Natural killer cell (primary cell): Measurements from ENCODE around the gene FRRS1L. TPM values are rescaled to one million over a fixed set of nuclear protein-coding genes. Genes with fewer than 3 reads are reported as not detected.

ENCODE experiments used
- ATAC-seq, 3 donors: fragments of 150-1000 bp in 2 of 3; fragments of 200-7000 bp in 1 of 3; cut with Tn5 transposase; 1 replicate in 1 of 3; 2 replicates in 2 of 3; pipeline ENCODE4 v1.10.0; 2021; ENCODE audit warnings: mild to moderate bottlenecking in 2 of 3, moderate library complexity in 2 of 3
- DNase-seq, 2 donors: peaks; one replicate each; pipeline versions ENCODE4 v3.0.0 to v3.0.0-alpha.2; 2013 to 2021; ENCODE audit warnings: mixed read lengths in 1 of 2
- H3K27ac ChIP-seq: one replicate; pipeline ENCODE4 v1.5.1; 2013; ENCODE audit warnings: mild to moderate bottlenecking, low read length
- H3K27me3 ChIP-seq: one replicate; pipeline ENCODE4 v1.6.1; 2013; ENCODE audit warnings: low read length; ENCODE audit not compliant: control insufficient read depth, insufficient read depth
- H3K36me3 ChIP-seq: one replicate; pipeline ENCODE4 v1.6.1; 2013; ENCODE audit warnings: low read length; ENCODE audit not compliant: control insufficient read depth, insufficient read depth
- H3K4me1 ChIP-seq: one replicate; pipeline ENCODE4 v1.6.1; 2013; ENCODE audit warnings: low read length; ENCODE audit not compliant: control insufficient read depth, insufficient read depth
- H3K4me3 ChIP-seq: one replicate; pipeline ENCODE4 v1.5.1; 2013; ENCODE audit warnings: low read length
- H3K9me3 ChIP-seq: one replicate; pipeline ENCODE4 v1.6.1; 2013; ENCODE audit warnings: low read length; ENCODE audit not compliant: control insufficient read depth, insufficient read depth
- H3K27ac Mint-ChIP-seq, 2 donors: one replicate each; pipeline ENCODE4 v1.8.0; 2022; ENCODE audit warnings: mild to moderate bottlenecking in 2 of 2, mixed read lengths in 2 of 2, moderate library complexity in 1 of 2
- H3K27me3 Mint-ChIP-seq, 2 donors: one replicate each; pipeline ENCODE4 v1.8.0; 2022; ENCODE audit warnings: low read depth in 2 of 2, mixed read lengths in 2 of 2
- H3K36me3 Mint-ChIP-seq: one replicate; pipeline ENCODE4 v1.8.0; 2022; ENCODE audit warnings: mixed read lengths
- H3K4me1 Mint-ChIP-seq, 2 donors: one replicate each; pipeline ENCODE4 v1.8.0; 2022; ENCODE audit warnings: mixed read lengths in 2 of 2
- H3K4me3 Mint-ChIP-seq: one replicate; pipeline ENCODE4 v1.8.0; 2022; ENCODE audit warnings: mild to moderate bottlenecking, moderate library complexity, mixed read lengths
- H3K9me3 Mint-ChIP-seq, 2 donors: one replicate each; pipeline ENCODE4 v1.8.0; 2022; ENCODE audit warnings: mixed read lengths in 2 of 2
- CTCF ChIP-seq: fragments of 200-600 bp; IDR thresholded peaks from one replicate; pipeline ENCODE4 v1.8.0; 2022; ENCODE audit warnings: antibody characterized with exemption
- WGBS: methylation state at CpG from one replicate; pipeline ENCODE4 v1.1.7; 2013; ENCODE audit warnings: missing lambda C conversion rate; ENCODE audit not compliant: insufficient coverage; 5-methylcytosine and 5-hydroxymethylcytosine counted together
- intact Hi-C: fragments of 100-400 bp; cut with micrococcal nuclease; formaldehyde crosslinking; loops from one replicate; pipeline ENCODE4 v1.14.2; 2022
- total RNA-seq, 4 donors: library from RNA; stranded (reverse); fragments of 120-200 nt in 1 of 4; gene quantifications; one replicate each; pipeline versions ENCODE4 v1.2.3 to v1.2.4, GENCODE V29; 2013 to 2022

Gene FRRS1L
- total RNA-seq, 3 donors from 2014 or later (not counting 1 experiment from before 2014, with no cell fraction given) = not detected

- intact Hi-C loops = no loop called here
- Histone ChIP-seq H3K27ac (no peak overlapping the region), H3K9me3 (no peaks in the 10 kb centered on the region), H3K4me3 (no peak overlapping the region), H3K4me1 (no peaks in the 10 kb centered on the region), H3K36me3 (no peaks in the 10 kb centered on the region), H3K27me3 (no peaks in the 10 kb centered on the region)
- H3K9me3 Mint-ChIP-seq = no peaks in the 10 kb centered on the region
- DNase-seq (no peak), ATAC-seq (no peak)
- H3K4me1 Mint-ChIP-seq = no peaks in the 10 kb centered on the region
- H3K27ac Mint-ChIP-seq = no peak overlapping the region
- H3K36me3 Mint-ChIP-seq = no peaks in the 10 kb centered on the region
- 90% methylated on average over 7 of the region's 9 CpGs for WGBS
- TF ChIP-seq CTCF = no peak
- peaks cover 3 to 7% of the 10 kb centered on the region in 2 donors for H3K27me3 Mint-ChIP-seq
- H3K4me3 Mint-ChIP-seq = no peak overlapping the region
These were observed 19.9 kb upstream of the FRRS1L start for GRCh38 chr9:109186857-109187520.

GRCh38 chr9:109182940-109183798, 16.1 kb upstream of the FRRS1L start:
- no peaks in the 10 kb centered on the region for H3K36me3 Mint-ChIP-seq
- H3K4me1 Mint-ChIP-seq = no peaks in the 10 kb centered on the region
- H3K9me3 Mint-ChIP-seq = no peaks in the 10 kb centered on the region
- Histone ChIP-seq H3K9me3 (no peaks in the 10 kb centered on the region), H3K4me1 (no peaks in the 10 kb centered on the region), H3K27ac (no peak overlapping the region), H3K27me3 (no peaks in the 10 kb centered on the region), H3K4me3 (no peak overlapping the region), H3K36me3 (no peaks in the 10 kb centered on the region)
- H3K27me3 Mint-ChIP-seq = peaks cover 7 to 12% of the 10 kb centered on the region in 2 donors
- DNase-seq (no peak), ATAC-seq (no peak)
- H3K27ac Mint-ChIP-seq = no peak overlapping the region
- intact Hi-C loops = no loop called here
- H3K4me3 Mint-ChIP-seq = no peak overlapping the region
- WGBS = 79% methylated on average over 13 of the region's 13 CpGs
- no peak for TF ChIP-seq CTCF

GRCh38 chr9:109182550-109182939, 15.5 kb upstream of the FRRS1L start:
- TF ChIP-seq CTCF = no peak
- H3K27ac Mint-ChIP-seq = no peak overlapping the region
- H3K4me1 Mint-ChIP-seq = no peaks in the 10 kb centered on the region
- H3K27ac ChIP-seq = no peak overlapping the region
- H3K27me3 ChIP-seq = no peaks in the 10 kb centered on the region
- H3K9me3 ChIP-seq = no peaks in the 10 kb centered on the region
- no peaks in the 10 kb centered on the region for H3K4me1 ChIP-seq
- DNase-seq (no peak), ATAC-seq (no peak)
- no peak overlapping the region for H3K4me3 ChIP-seq
- no peaks in the 10 kb centered on the region for H3K9me3 Mint-ChIP-seq
- WGBS = 97% methylated on average over 9 of the region's 9 CpGs
- intact Hi-C loops = no loop called here
- no peaks in the 10 kb centered on the region for H3K36me3 Mint-ChIP-seq
- H3K36me3 ChIP-seq = no peaks in the 10 kb centered on the region
- H3K4me3 Mint-ChIP-seq = no peak overlapping the region
- H3K27me3 Mint-ChIP-seq = peaks cover 7 to 12% of the 10 kb centered on the region in 2 donors
